Effector memory CD8-positive, alpha-beta T cell (primary cell): Measurements from ENCODE around the gene C1QTNF7.
A peak's percentile ranks its signal among the peaks of the same experiment; 100 is the strongest.

Source experiments
- ATAC-seq: fragments of 150-1000 bp; cut with Tn5 transposase; replicated peaks from 2 replicates; pipeline ENCODE4 v1.10.0; 2021; ENCODE audit warnings: mild to moderate bottlenecking, moderate library complexity
- DNase-seq, 3 experiments: peaks; one replicate each; pipeline ENCODE4 v3.0.0; 2021
- H3K27ac Mint-ChIP-seq, 2 donors: one replicate each; pipeline ENCODE4 v1.8.0; 2022; ENCODE audit warnings: mild to moderate bottlenecking in 2 of 2, mixed read lengths in 2 of 2, moderate library complexity in 2 of 2
- H3K27me3 Mint-ChIP-seq, 2 donors: one replicate each; pipeline ENCODE4 v1.8.0; 2022; ENCODE audit warnings: mixed read lengths in 2 of 2
- H3K36me3 Mint-ChIP-seq: one replicate; pipeline ENCODE4 v1.8.0; 2022; ENCODE audit warnings: mild to moderate bottlenecking, moderate library complexity, mixed read lengths; ENCODE audit not compliant: insufficient read depth
- H3K4me1 Mint-ChIP-seq, 2 donors: one replicate each; pipeline ENCODE4 v1.8.0; 2022; ENCODE audit warnings: low read depth in 2 of 2, mixed read lengths in 2 of 2
- H3K4me3 Mint-ChIP-seq, 2 donors: one replicate each; pipeline ENCODE4 v1.8.0; 2022; ENCODE audit warnings: mild to moderate bottlenecking in 2 of 2, mixed read lengths in 2 of 2, moderate library complexity in 2 of 2
- H3K9me3 Mint-ChIP-seq, 2 donors: one replicate each; pipeline ENCODE4 v1.8.0; 2022; ENCODE audit warnings: mixed read lengths in 2 of 2

Gene C1QTNF7

GRCh38 chr4:15400226-15400625 lies 27.6 kb upstream of the C1QTNF7 start:
- H3K4me1 Mint-ChIP-seq: peaks cover 14 to 16% of the 10 kb centered on the region in 2 donors
- H3K27ac Mint-ChIP-seq: no peak overlapping the region
- ATAC-seq: no peak

GRCh38 chr4:15400981-15401671 lies 26.7 kb upstream of the C1QTNF7 start:
- peak; percentile 71 for ATAC-seq
- Mint-ChIP-seq H3K36me3 (no peaks in the 10 kb centered on the region), H3K27ac (peak overlapping the region; percentile 1 to 4), H3K27me3 (peaks cover 7 to 14% of the 10 kb centered on the region in 2 donors), H3K4me3 (peak overlapping the region; percentile 57 to 69), H3K4me1 (peaks cover 16% of the 10 kb centered on the region in 2 donors), H3K9me3 (no peaks in the 10 kb centered on the region)
- peak in 2 of 3 experiments; percentile 2 to 7 for DNase-seq

More at GRCh38 chr4:15400226-15400625, 27.6 kb upstream of the C1QTNF7 start:
- Mint-ChIP-seq H3K9me3 (no peaks in the 10 kb centered on the region), H3K4me3 (no peak overlapping the region), H3K36me3 (no peaks in the 10 kb centered on the region), H3K27me3 (peaks cover 6 to 7% of the 10 kb centered on the region in 2 donors)
- DNase-seq: no peak

- no peak for ATAC-seq
- Mint-ChIP-seq H3K27ac (no peak overlapping the region), H3K36me3 (no peaks in the 10 kb centered on the region), H3K4me1 (peaks cover 13 to 15% of the 10 kb centered on the region in 2 donors), H3K27me3 (peaks cover 7 to 19% of the 10 kb centered on the region in 2 donors), H3K4me3 (no peak overlapping the region), H3K9me3 (no peaks in the 10 kb centered on the region)
- DNase-seq: no peak
Measured at GRCh38 chr4:15402146-15402545, 25.7 kb upstream of the C1QTNF7 start.

GRCh38 chr4:15402974-15403373 lies 24.9 kb upstream of the C1QTNF7 start:
- DNase-seq (no peak), ATAC-seq (no peak)
- Mint-ChIP-seq H3K4me1 (peaks cover 13 to 15% of the 10 kb centered on the region in 2 donors), H3K27ac (no peak overlapping the region), H3K9me3 (no peaks in the 10 kb centered on the region), H3K27me3 (peaks cover 7 to 19% of the 10 kb centered on the region in 2 donors), H3K36me3 (no peaks in the 10 kb centered on the region), H3K4me3 (no peak overlapping the region)

GRCh38 chr4:15405018-15405417 lies 22.8 kb upstream of the C1QTNF7 start:
- Mint-ChIP-seq H3K27me3 (peaks cover 7 to 19% of the 10 kb centered on the region in 2 donors), H3K36me3 (no peaks in the 10 kb centered on the region), H3K27ac (no peak overlapping the region), H3K4me1 (peaks cover 13 to 18% of the 10 kb centered on the region in 2 donors), H3K4me3 (no peak overlapping the region), H3K9me3 (no peaks in the 10 kb centered on the region)
- ATAC-seq (no peak), DNase-seq (no peak)

GRCh38 chr4:15410750-15411149 lies 17.1 kb upstream of the C1QTNF7 start:
- peak; percentile 64 for ATAC-seq
- H3K4me1 Mint-ChIP-seq: peaks cover 10 to 19% of the 10 kb centered on the region in 2 donors
- H3K4me3 Mint-ChIP-seq: peak overlapping the region; percentile 61 to 72
- peaks cover 0 to 9% of the 10 kb centered on the region in 2 donors for H3K27me3 Mint-ChIP-seq
- H3K9me3 Mint-ChIP-seq: no peaks in the 10 kb centered on the region
- DNase-seq: peak in 1 of 3 experiments; percentile 2
- no peaks in the 10 kb centered on the region for H3K36me3 Mint-ChIP-seq
- H3K27ac Mint-ChIP-seq: peak overlapping the region; percentile 60 to 78

- H3K36me3 Mint-ChIP-seq: no peaks in the 10 kb centered on the region
- H3K27ac Mint-ChIP-seq: no peak overlapping the region
- peaks cover 10 to 17% of the 10 kb centered on the region in 2 donors for H3K4me1 Mint-ChIP-seq
- DNase-seq (no peak), ATAC-seq (no peak)
- no peaks in the 10 kb centered on the region for H3K9me3 Mint-ChIP-seq
- no peaks in the 10 kb centered on the region for H3K27me3 Mint-ChIP-seq
- no peak overlapping the region for H3K4me3 Mint-ChIP-seq
Measured at GRCh38 chr4:15412461-15412860, 15.4 kb upstream of the C1QTNF7 start.

GRCh38 chr4:15413010-15413622 lies 14.7 kb upstream of the C1QTNF7 start:
- no peak overlapping the region for H3K4me3 Mint-ChIP-seq
- ATAC-seq (no peak), DNase-seq (no peak)
- H3K4me1 Mint-ChIP-seq: peaks cover 10 to 17% of the 10 kb centered on the region in 2 donors
- no peaks in the 10 kb centered on the region for H3K27me3 Mint-ChIP-seq
- H3K27ac Mint-ChIP-seq: peak overlapping the region in 1 of 2 donors; percentile 19
- peaks cover 0 to 2% of the 10 kb centered on the region in 2 donors for H3K9me3 Mint-ChIP-seq
- H3K36me3 Mint-ChIP-seq: no peaks in the 10 kb centered on the region

- no peak overlapping the region for H3K4me3 Mint-ChIP-seq
- H3K27me3 Mint-ChIP-seq: no peaks in the 10 kb centered on the region
- H3K4me1 Mint-ChIP-seq: peaks cover 10 to 17% of the 10 kb centered on the region in 2 donors
- no peaks in the 10 kb centered on the region for H3K36me3 Mint-ChIP-seq
- H3K27ac Mint-ChIP-seq: peak overlapping the region in 1 of 2 donors; percentile 19
- DNase-seq (no peak), ATAC-seq (no peak)
- peaks cover 0 to 3% of the 10 kb centered on the region in 2 donors for H3K9me3 Mint-ChIP-seq
Measured at GRCh38 chr4:15413623-15414019, 14.2 kb upstream of the C1QTNF7 start.

- no peak for DNase-seq
- Mint-ChIP-seq H3K36me3 (no peaks in the 10 kb centered on the region), H3K9me3 (peaks cover 0 to 3% of the 10 kb centered on the region in 2 donors), H3K27me3 (no peaks in the 10 kb centered on the region), H3K4me1 (peaks cover 10 to 17% of the 10 kb centered on the region in 2 donors), H3K4me3 (no peak overlapping the region), H3K27ac (no peak overlapping the region)
- no peak for ATAC-seq
Measured at GRCh38 chr4:15414551-15415091, 13.2 kb upstream of the C1QTNF7 start.

GRCh38 chr4:15416357-15417232 lies 11.2 kb upstream of the C1QTNF7 start:
- Mint-ChIP-seq H3K27ac (no peak overlapping the region), H3K9me3 (peaks cover 0 to 3% of the 10 kb centered on the region in 2 donors), H3K27me3 (no peaks in the 10 kb centered on the region), H3K4me1 (peaks cover 0 to 7% of the 10 kb centered on the region in 2 donors), H3K36me3 (no peaks in the 10 kb centered on the region), H3K4me3 (no peak overlapping the region)
- DNase-seq (no peak), ATAC-seq (no peak)

- H3K9me3 Mint-ChIP-seq: peaks cover 0 to 3% of the 10 kb centered on the region in 2 donors
- DNase-seq: no peak
- no peaks in the 10 kb centered on the region for H3K27me3 Mint-ChIP-seq
- H3K27ac Mint-ChIP-seq: no peak overlapping the region
- no peak overlapping the region for H3K4me3 Mint-ChIP-seq
- H3K36me3 Mint-ChIP-seq: no peaks in the 10 kb centered on the region
- no peak for ATAC-seq
- H3K4me1 Mint-ChIP-seq: peaks cover 0 to 7% of the 10 kb centered on the region in 2 donors
Measured at GRCh38 chr4:15417233-15417660, 10.6 kb upstream of the C1QTNF7 start.

- Mint-ChIP-seq H3K27ac (no peak overlapping the region), H3K36me3 (no peaks in the 10 kb centered on the region), H3K4me1 (peaks cover 0 to 3% of the 10 kb centered on the region in 2 donors), H3K9me3 (peaks cover 0 to 3% of the 10 kb centered on the region in 2 donors), H3K27me3 (peaks cover under 1 to 8% of the 10 kb centered on the region in 2 donors), H3K4me3 (no peak overlapping the region)
- no peak for ATAC-seq
- DNase-seq: no peak
Measured at GRCh38 chr4:15418956-15419355, 8.9 kb upstream of the C1QTNF7 start.
